SK-N-MC (cell line): ENCODE results near the gene CDK5R1.

Source experiments
- DNase-seq: peaks from one replicate; pipeline ENCODE4 v3.0.0-alpha.2; 2011; ENCODE audit warnings: low read depth, low spot score
- H3K27ac ChIP-seq: fragments of 200-600 bp; sonication (generic); 2 replicates; pipeline ENCODE4 v1.5.1; 2016; ENCODE audit warnings: mixed run types
- H3K36me3 ChIP-seq: fragments of 200-600 bp; sonication (generic); 2 replicates; pipeline ENCODE4 v1.6.1; 2017; ENCODE audit warnings: antibody characterized with exemption, low read length, mixed read lengths; ENCODE audit not compliant: insufficient read depth
- H3K4me3 ChIP-seq: fragments of 200-600 bp; sonication (generic); 2 replicates; pipeline ENCODE4 v1.5.1; 2016
- H3K9ac ChIP-seq: fragments of 200-600 bp; sonication (generic); 2 replicates; pipeline ENCODE4 v1.8.0; 2017; ENCODE audit warnings: mixed run types, mixed read lengths; ENCODE audit not compliant: insufficient read length
- H3K9me3 ChIP-seq: fragments of 200-600 bp; sonication (generic); 2 replicates; pipeline ENCODE4 v1.6.1; 2017; ENCODE audit warnings: low read depth, mild to moderate bottlenecking, antibody characterized with exemption, low read length, moderate library complexity, mixed read lengths
- EZH2 ChIP-seq: fragments of 200-600 bp; sonication (generic); IDR thresholded peaks from one replicate; pipeline ENCODE4 v1.6.1; 2017; ENCODE audit warnings: antibody characterized with exemption
- FOXP2 ChIP-seq: optimal IDR thresholded peaks from 2 replicates; pipeline ENCODE3; 2011; ENCODE audit warnings: mild to moderate bottlenecking, moderate library complexity; ENCODE audit not compliant: insufficient read depth; ENCODE audit errors: extremely low read length, control extremely low read depth
- POLR2AphosphoS5 ChIP-seq: IDR thresholded peaks from 2 replicates; pipeline ENCODE4 v1.6.1; 2012; ENCODE audit warnings: mild to moderate bottlenecking, low read depth, low read length, borderline replicate concordance

The CDK5R1 gene

DNA sequence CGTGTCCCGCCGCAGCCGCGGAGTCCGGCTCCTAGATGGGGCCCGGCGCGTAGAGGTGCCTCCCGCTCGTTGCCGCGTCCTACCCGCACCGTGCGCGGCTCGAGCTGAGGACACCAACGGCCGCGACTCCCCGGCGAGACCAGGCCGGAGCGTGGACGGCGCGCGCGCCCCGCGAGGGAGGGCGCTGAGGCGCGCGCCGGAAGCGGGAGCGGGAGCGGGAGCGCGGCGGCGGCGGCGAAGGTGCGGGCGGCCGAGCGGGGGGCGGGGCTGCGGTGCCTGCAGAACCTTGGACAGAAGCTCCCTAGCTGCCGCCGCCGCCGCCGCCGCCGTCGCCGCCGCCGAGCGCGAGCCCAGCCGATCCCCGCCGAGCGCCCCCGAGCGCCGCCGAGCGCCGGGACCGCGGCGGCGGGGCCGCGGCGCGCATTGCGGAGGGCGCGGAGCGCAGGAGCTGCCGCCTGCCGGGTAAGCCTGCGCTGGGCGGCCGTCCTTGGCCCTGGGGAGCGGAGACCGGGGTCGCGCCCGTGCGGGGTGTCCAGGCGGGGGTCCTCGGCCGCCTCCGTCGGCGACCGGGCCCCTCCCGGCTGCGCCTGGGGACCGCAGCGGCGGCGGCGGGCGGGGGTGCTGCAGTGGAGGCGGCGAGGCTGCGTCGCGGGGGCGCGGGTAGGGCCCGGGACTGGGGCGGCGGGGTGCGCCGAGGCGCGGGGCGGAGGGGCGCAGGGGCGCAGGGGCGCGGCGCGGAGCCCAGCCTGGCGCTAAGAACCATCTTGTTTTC is at the start of gene CDK5R1:
Gene CDK5R1, plus strand, starts transcription at position 293 of the 772 bp plus-strand sequence. CDS start 628 bp downstream, outside the sequence.
- Histone ChIP-seq H3K36me3 (peaks cover 38% of the 10 kb centered on the region), H3K9ac (peak within 1 kb of the TSS; percentile 81), H3K9me3 (no peaks in the 10 kb centered on the region), H3K4me3 (peak within 1 kb of the TSS; percentile 90), H3K27ac (peak within 1 kb of the TSS; percentile 73)
- no peak for TF ChIP-seq EZH2
- DNase-seq = no peak

DNA sequence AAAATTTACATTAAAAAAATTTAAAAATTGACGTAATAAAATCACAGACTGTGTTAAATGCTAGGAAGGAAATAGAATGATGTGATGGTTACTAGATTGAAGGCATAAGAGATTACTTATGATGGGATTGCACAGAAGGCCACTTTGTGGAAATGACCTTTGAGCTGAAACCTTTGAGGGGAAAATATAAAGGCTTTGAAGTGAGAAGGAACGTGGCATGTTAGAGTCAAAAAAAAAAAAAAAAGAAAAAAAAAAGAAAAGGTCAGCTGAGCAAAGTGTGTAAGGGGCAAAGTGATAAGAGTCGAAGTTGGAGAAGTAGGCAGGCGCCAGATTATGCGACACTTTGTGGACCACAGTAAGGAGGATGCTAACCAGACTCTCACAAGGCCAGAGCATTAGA is 46.1 kb upstream of the CDK5R1 start:
- Histone ChIP-seq H3K9me3 (no peaks in the 10 kb centered on the region), H3K36me3 (peaks cover 4% of the 10 kb centered on the region; the same call in 1 of the 2 replicates), H3K27ac (no peak overlapping the region), H3K4me3 (no peak overlapping the region), H3K9ac (no peak overlapping the region)
- no peak for DNase-seq
- TF ChIP-seq FOXP2 (no peak), POLR2AphosphoS5 (no peak), EZH2 (no peak)

DNA sequence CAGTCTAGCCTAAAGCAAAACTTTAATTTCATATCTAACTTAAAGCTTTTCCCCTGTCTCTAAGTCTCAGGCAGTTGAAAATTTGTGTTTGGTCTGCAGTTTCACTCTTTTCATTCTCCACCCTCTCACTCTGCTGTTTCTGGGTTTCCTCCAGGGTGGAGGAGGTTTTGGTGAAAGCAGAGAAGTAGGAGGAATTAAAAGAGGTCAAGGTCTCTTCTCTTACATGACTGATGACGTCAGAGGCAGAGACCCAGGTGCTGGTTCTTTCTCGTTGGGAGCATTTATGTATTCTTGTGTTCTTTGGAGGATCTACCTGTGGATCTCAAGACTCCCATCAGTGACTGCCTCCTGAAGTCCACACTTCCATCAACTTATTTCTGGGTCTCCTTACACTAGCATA is 44.9 kb upstream of the CDK5R1 start:
- TF ChIP-seq POLR2AphosphoS5 (no peak), EZH2 (no peak), FOXP2 (no peak)
- H3K27ac ChIP-seq = no peak overlapping the region
- H3K36me3 ChIP-seq = peaks cover 16% of the 10 kb centered on the region
- H3K9me3 ChIP-seq = no peaks in the 10 kb centered on the region
- no peak for DNase-seq
- H3K4me3 ChIP-seq = no peak overlapping the region
- no peak overlapping the region for H3K9ac ChIP-seq

DNA sequence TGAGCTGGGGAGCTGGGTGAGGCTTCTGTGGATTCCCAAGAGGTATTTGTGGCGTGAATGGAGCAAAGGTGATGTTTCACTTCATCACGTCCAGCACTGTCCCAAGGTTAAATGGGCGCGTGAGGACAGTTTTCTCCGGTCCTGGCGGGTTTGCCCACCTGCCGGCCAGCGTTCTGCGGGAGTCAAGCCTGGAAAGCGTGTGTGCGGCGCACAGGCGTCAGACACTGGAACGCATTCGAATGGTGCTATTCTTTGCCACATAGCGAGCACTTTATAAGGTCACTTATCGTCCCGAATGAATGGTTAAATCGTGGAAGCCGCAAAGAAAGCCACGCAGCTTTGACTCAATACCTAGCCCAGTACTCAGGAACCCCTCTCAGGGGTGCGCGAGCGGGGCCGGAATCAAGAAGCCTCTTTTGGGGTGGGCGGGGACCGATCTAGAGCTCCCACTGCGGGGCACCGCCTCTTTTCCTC is 42.9 kb upstream of the CDK5R1 start:
- Histone ChIP-seq H3K4me3 (peak overlapping the region; percentile 98), H3K27ac (no peak overlapping the region), H3K9ac (peak overlapping the region; percentile 63), H3K9me3 (no peaks in the 10 kb centered on the region), H3K36me3 (peaks cover 35% of the 10 kb centered on the region)
- TF ChIP-seq POLR2AphosphoS5 = no peak
- TF ChIP-seq EZH2 = no peak
- no peak for TF ChIP-seq FOXP2
- DNase-seq = no peak

DNA sequence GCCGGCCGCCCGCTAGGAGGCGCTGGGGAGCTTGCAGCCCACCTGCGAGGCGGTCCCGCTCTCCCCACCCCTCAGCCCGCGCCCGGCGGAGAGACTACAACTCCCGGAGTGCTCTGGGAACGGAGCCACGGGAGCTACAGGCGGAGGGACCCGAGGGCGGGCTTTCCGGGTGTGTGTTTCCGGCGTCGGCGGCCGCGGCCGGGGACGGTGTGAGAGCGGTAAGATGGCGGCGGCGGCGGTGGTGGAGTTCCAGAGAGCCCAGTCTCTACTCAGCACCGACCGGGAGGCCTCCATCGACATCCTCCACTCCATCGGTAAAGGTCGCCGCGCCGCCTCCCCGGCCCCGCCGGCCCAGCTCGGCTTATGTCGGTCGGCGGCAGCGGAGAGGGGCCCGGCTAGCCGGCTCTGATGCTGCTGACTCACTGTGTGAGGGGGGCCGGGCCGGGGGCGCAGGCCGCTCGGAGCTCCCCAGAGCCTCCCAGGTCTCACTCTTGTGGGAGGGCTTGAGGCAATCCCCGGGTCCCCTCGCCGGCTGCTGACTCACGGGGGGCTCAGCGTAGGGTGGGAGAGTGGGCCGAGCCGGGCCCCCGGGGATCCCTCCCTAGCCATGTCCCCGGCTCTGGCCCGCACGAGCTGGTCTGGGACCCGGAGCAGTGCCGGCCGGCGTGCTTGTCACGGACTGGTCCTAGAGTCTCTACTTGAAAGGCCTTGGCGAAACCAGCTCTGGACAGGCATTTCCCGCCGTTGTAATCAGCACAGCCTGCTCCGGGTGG is 42.3 kb upstream of the CDK5R1 start, which contains the start of gene PSMD11:
Gene PSMD11, plus strand, starts transcription at position 210 of the 773 bp plus-strand sequence. Its CDS starts 14 bp downstream, at position 224.
- Histone ChIP-seq H3K27ac (peak within 1 kb of the TSS; percentile 91), H3K36me3 (peaks cover 42% of the 10 kb centered on the region), H3K9me3 (no peaks in the 10 kb centered on the region), H3K4me3 (peak within 1 kb of the TSS; percentile 98), H3K9ac (peak within 1 kb of the TSS; percentile 96)
- TF ChIP-seq POLR2AphosphoS5 (peak; percentile 86), EZH2 (no peak), FOXP2 (no peak)
- peak; percentile 60 for DNase-seq

DNA sequence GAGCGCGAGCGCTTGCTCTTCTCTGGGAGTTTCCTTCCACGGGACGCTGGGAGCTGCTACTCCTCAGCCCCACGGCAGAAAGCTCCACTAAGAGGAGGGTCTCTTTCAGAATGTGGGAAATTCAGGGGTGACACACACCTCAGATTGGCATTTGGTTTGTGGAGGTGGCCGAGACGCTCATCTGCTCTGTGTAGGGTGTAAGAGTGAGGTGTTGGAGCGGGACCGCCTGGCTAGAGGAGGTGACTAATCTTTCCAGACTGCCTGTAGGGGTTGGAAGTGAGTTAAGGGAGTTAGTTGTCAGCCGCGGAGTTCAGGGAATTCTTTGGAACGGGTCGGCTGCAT is 41.7 kb upstream of the CDK5R1 start:
- no peak for TF ChIP-seq FOXP2
- no peak for TF ChIP-seq POLR2AphosphoS5
- no peak for TF ChIP-seq EZH2
- Histone ChIP-seq H3K9me3 (no peaks in the 10 kb centered on the region), H3K4me3 (peak overlapping the region; percentile 98), H3K27ac (peak overlapping the region; percentile 91; the same call in 1 of the 2 replicates), H3K36me3 (peaks cover 47% of the 10 kb centered on the region), H3K9ac (peak overlapping the region; percentile 96)
- DNase-seq = no peak

DNA sequence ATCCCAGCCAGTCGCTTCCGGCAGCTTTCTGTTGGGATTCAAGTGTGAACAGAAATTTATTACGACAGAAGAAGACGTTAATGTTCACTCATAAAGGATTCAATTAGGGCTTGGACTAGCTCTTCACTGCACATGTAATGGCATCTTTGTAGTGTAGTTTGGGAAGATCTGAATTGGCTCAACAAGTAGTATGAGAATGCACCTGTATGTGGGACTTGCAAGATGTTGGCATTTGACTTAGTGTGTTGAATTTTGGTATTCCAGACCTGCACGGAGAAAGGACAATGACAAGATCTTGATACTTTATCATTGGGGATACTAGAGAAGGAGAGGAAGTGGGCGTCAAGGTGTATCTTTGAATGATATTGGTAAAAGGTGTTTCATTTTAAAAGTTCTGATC is 41.3 kb upstream of the CDK5R1 start:
- TF ChIP-seq EZH2 (no peak), FOXP2 (no peak), POLR2AphosphoS5 (no peak)
- peak overlapping the region; percentile 91; the same call in 1 of the 2 replicates for H3K27ac ChIP-seq
- peak overlapping the region; percentile 98 for H3K4me3 ChIP-seq
- H3K9me3 ChIP-seq = no peaks in the 10 kb centered on the region
- DNase-seq = no peak
- peak overlapping the region; percentile 96 for H3K9ac ChIP-seq
- peaks cover 49% of the 10 kb centered on the region for H3K36me3 ChIP-seq

DNA sequence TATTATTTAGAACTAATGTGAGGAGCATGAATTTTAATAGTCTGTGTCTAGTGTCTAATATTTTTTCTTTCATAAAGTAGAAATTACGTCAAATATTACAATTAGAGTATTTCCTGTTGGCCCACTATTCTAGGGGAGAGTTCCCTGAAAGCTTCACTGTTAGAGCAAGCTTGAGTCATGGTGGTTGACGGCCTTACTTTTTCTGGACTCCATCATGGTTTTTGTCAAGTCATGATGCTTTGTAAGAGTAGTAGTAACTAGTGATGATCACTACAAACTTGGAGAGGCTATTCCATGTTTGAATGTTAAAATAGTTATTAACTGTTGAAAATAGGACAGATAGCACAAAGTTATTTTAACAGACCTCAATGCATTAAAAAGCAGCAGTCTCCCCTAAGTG is 40.8 kb upstream of the CDK5R1 start:
- TF ChIP-seq POLR2AphosphoS5 (no peak), EZH2 (no peak), FOXP2 (no peak)
- H3K4me3 ChIP-seq = peak overlapping the region; percentile 98
- no peak for DNase-seq

DNA sequence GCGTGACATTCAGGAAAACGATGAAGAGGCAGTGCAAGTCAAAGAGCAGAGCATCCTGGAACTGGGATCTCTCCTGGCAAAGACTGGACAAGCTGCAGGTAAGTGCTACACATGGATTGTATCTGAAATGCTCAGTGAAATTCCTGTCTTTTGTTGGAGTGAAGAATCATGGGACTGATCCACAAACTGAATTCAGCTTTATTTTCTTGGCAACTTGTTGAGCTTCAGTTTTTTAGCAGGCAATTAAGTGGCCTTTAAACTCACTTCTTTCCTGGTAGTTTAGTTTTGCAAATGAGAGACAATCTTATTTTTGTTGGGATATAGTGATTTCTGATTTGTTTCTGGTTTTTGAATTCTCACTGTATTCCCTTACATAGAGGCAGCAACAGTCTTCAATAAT is 39.8 kb upstream of the CDK5R1 start:
- Histone ChIP-seq H3K4me3 (peak overlapping the region; percentile 98), H3K9ac (peak overlapping the region; percentile 96), H3K36me3 (peaks cover 64% of the 10 kb centered on the region), H3K9me3 (no peaks in the 10 kb centered on the region), H3K27ac (no peak overlapping the region)
- TF ChIP-seq EZH2 (no peak), FOXP2 (no peak), POLR2AphosphoS5 (no peak)
- DNase-seq = no peak

More for the DNA sequence above, 40.8 kb upstream of the CDK5R1 start:
- H3K27ac ChIP-seq = peak overlapping the region; percentile 91; the same call in 1 of the 2 replicates
- peaks cover 54% of the 10 kb centered on the region for H3K36me3 ChIP-seq
- peak overlapping the region; percentile 96 for H3K9ac ChIP-seq
- no peaks in the 10 kb centered on the region for H3K9me3 ChIP-seq
